ENCODE measurements around the gene BACE1. TPM values are rescaled to one million over a fixed set of nuclear protein-coding genes. Genes with fewer than 3 reads are reported as not detected.
A peak's percentile ranks its signal among the peaks of the same experiment; 100 is the strongest.

The BACE1 gene
- total and polyA plus RNA-seq, 2 of the 13 experiments (the other 11 are each of a cell fraction or from before 2014, with no cell fraction given), result 7.5 to 17.9 TPM

DNA sequence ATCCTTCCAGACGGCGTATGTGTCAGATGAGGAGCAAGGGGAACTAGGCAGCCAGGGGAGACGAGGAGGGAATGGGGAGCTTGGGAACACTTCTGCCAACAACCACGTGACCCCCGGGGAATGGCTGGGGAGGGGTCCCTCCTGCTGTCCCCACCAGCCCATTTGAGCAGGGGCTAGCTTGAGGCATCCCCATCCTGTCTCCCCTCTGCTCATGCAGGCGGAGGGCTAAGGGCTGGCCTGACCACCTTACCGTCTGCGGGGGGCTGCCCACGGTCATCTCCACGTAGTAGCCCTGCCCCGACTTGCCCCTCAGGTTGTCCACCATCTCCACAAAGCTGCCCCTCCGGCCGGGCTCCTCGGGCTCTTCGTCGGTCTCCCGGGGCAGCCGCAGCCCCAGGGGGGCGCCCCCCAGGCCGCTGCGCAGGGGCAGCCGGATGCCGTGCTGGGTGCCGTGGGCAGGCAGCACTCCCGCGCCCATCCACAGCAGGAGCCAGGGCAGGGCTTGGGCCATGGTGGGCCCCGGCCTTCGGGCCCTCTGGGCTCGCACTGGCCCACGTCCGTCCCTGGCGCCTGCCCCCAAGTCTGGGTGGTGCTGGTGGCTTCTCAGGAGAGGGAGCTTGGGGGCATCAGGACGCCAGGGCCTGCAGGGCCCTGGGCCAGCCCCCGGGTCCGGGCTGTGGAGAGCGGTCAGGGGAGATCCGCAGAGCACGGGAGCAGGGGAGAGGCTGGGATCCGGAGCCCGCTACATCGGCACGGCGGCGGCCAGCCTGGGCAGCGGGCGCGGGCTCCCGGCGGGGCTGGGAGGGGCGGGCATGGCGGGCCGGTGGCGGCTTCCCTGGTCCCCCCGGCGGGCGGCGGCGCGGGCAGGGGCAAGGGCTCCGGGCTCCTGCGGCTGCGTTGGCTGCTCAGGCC lies 515 bp downstream of the BACE1 start (continued):
- TF ChIP-seq ZNF383 (CRISPR knock-in tag; IDR thresholded peaks at IDR 0.05; ENCODE audit: borderline replicate concordance) (no peak), SUZ12 (IDR thresholded peaks at IDR 0.05; ENCODE audit: low read depth, low read length) (no peak), ZNF326 (CRISPR knock-in tag; IDR thresholded peaks at IDR 0.05; ENCODE audit: borderline replicate concordance) (no peak), PLSCR1 (CRISPR knock-in tag; IDR thresholded peaks at IDR 0.05; ENCODE audit: borderline replicate concordance) (no peak), ZNF883 (CRISPR knock-in tag; IDR thresholded peaks at IDR 0.05; ENCODE audit: not compliant biosample characterization) (peak; percentile 41), ZNF34 (CRISPR knock-in tag; IDR thresholded peaks at IDR 0.05; ENCODE audit: borderline replicate concordance) (no peak), IRX3 (CRISPR knock-in tag; IDR thresholded peaks at IDR 0.05; ENCODE audit: borderline replicate concordance, low read depth) (0 out of 2 replicates have a peak, but pooled peaks have one; percentile 43), TEAD3 (CRISPR knock-in tag; optimal IDR thresholded peaks at IDR 0.05; ENCODE audit: borderline replicate concordance) (no peak), ZNF605 (CRISPR knock-in tag; IDR thresholded peaks at IDR 0.05) (peak; percentile 76), HDAC1 (CRISPR knock-in tag; IDR thresholded peaks at IDR 0.05) (no peak), ONECUT2 (CRISPR knock-in tag; IDR thresholded peaks at IDR 0.05) (no peak), ZNF446 (CRISPR knock-in tag; IDR thresholded peaks at IDR 0.05) (no peak), ZC3H4 (CRISPR knock-in tag; IDR thresholded peaks at IDR 0.05; ENCODE audit: borderline replicate concordance) (no peak), SOX6 (IDR thresholded peaks at IDR 0.05) (no peak), SOX6 (CRISPR knock-in tag; IDR thresholded peaks at IDR 0.05) (no peak), ZNF749 (CRISPR knock-in tag; IDR thresholded peaks at IDR 0.05; ENCODE audit: borderline replicate concordance) (no peak), ZNF724P (CRISPR knock-in tag; IDR thresholded peaks at IDR 0.05; ENCODE audit: borderline replicate concordance) (no peak; the same call in 1 of the 2 replicates)
- TF ChIP-seq, protein P1, sequence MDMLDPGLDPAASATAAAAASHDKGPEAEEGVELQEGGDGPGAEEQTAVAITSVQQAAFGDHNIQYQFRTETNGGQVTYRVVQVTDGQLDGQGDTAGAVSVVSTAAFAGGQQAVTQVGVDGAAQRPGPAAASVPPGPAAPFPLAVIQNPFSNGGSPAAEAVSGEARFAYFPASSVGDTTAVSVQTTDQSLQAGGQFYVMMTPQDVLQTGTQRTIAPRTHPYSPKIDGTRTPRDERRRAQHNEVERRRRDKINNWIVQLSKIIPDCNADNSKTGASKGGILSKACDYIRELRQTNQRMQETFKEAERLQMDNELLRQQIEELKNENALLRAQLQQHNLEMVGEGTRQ (IDR thresholded peaks at IDR 0.05; ENCODE audit: low read depth, low read length), result 0 out of 2 replicates have a peak, but pooled peaks have one; percentile 27
- TF ChIP-seq, protein P1 (CRISPR knock-in tag; IDR thresholded peaks at IDR 0.05; ENCODE audit: borderline replicate concordance), result no peak
- TF ChIP-seq, protein P2, sequence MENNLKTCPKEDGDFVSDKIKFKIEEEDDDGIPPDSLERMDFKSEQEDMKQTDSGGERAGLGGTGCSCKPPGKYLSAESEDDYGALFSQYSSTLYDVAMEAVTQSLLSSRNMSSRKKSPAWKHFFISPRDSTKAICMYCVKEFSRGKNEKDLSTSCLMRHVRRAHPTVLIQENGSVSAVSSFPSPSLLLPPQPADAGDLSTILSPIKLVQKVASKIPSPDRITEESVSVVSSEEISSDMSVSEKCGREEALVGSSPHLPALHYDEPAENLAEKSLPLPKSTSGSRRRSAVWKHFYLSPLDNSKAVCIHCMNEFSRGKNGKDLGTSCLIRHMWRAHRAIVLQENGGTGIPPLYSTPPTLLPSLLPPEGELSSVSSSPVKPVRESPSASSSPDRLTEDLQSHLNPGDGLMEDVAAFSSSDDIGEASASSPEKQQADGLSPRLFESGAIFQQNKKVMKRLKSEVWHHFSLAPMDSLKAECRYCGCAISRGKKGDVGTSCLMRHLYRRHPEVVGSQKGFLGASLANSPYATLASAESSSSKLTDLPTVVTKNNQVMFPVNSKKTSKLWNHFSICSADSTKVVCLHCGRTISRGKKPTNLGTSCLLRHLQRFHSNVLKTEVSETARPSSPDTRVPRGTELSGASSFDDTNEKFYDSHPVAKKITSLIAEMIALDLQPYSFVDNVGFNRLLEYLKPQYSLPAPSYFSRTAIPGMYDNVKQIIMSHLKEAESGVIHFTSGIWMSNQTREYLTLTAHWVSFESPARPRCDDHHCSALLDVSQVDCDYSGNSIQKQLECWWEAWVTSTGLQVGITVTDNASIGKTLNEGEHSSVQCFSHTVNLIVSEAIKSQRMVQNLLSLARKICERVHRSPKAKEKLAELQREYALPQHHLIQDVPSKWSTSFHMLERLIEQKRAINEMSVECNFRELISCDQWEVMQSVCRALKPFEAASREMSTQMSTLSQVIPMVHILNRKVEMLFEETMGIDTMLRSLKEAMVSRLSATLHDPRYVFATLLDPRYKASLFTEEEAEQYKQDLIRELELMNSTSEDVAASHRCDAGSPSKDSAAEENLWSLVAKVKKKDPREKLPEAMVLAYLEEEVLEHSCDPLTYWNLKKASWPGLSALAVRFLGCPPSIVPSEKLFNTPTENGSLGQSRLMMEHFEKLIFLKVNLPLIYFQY (CRISPR knock-in tag; IDR thresholded peaks at IDR 0.05; ENCODE audit: borderline replicate concordance), result no peak
